Adipocyte (in vitro differentiated cells): ENCODE results near the gene TMEM232.

Experiments used
- DNase-seq: peaks from one replicate; pipeline ENCODE4 v3.0.0-alpha.2; 2015; ENCODE audit warnings: low read depth
- H3K27me3 ChIP-seq: replicated peaks from 2 replicates; pipeline ENCODE4 v1.7.0; 2013; ENCODE audit warnings: mild to moderate bottlenecking, low read length, moderate library complexity; ENCODE audit not compliant: control insufficient read depth, insufficient read depth
- H3K36me3 ChIP-seq: 2 replicates; pipeline ENCODE4 v1.7.0; 2013; ENCODE audit warnings: low read length, mild to moderate bottlenecking, moderate library complexity; ENCODE audit not compliant: control insufficient read depth, insufficient read depth, severe bottlenecking
- H3K4me1 ChIP-seq: 2 replicates; pipeline ENCODE4 v1.7.0; 2013; ENCODE audit warnings: mild to moderate bottlenecking, low read length, moderate library complexity; ENCODE audit not compliant: control insufficient read depth, insufficient read depth
- H3K4me3 ChIP-seq: 2 replicates; pipeline ENCODE4 v1.7.0; 2013; ENCODE audit warnings: mild to moderate bottlenecking, low read length, moderate library complexity
- H3K9ac ChIP-seq: 2 replicates; pipeline ENCODE4 v1.7.0; 2013; ENCODE audit warnings: mild to moderate bottlenecking, low read length, moderate library complexity
- H3K9me3 ChIP-seq: 2 replicates; pipeline ENCODE4 v1.7.0; 2013; ENCODE audit warnings: mild to moderate bottlenecking, low read length, moderate library complexity; ENCODE audit not compliant: control insufficient read depth

The TMEM232 gene

GRCh38 chr5:110397281-110397680 is 329.2 kb downstream of the TMEM232 start:
- Histone ChIP-seq H3K27me3 (no peaks in the 10 kb centered on the region), H3K9ac (no peak overlapping the region), H3K9me3 (no peaks in the 10 kb centered on the region), H3K4me1 (peaks cover 24% of the 10 kb centered on the region), H3K36me3 (no peaks in the 10 kb centered on the region), H3K4me3 (no peak overlapping the region)
- no peak for DNase-seq

- H3K4me1 ChIP-seq: peaks cover 17% of the 10 kb centered on the region
- peak; percentile 62 for DNase-seq
- H3K9ac ChIP-seq: peak overlapping the region; percentile 16
- H3K4me3 ChIP-seq: no peak overlapping the region
- H3K27me3 ChIP-seq: no peaks in the 10 kb centered on the region
- H3K36me3 ChIP-seq: no peaks in the 10 kb centered on the region
- H3K9me3 ChIP-seq: no peaks in the 10 kb centered on the region
These were observed 339.7 kb downstream of the TMEM232 start for GRCh38 chr5:110386782-110387181.

- no peaks in the 10 kb centered on the region for H3K27me3 ChIP-seq
- peaks cover 20% of the 10 kb centered on the region for H3K4me1 ChIP-seq
- no peaks in the 10 kb centered on the region for H3K36me3 ChIP-seq
- no peak overlapping the region for H3K9ac ChIP-seq
- no peak for DNase-seq
- H3K9me3 ChIP-seq: no peaks in the 10 kb centered on the region
- H3K4me3 ChIP-seq: no peak overlapping the region
These were observed 343.2 kb downstream of the TMEM232 start for GRCh38 chr5:110383231-110383630.

GRCh38 chr5:110377943-110378342 is 348.5 kb downstream of the TMEM232 start:
- Histone ChIP-seq H3K9ac (peak overlapping the region; percentile 52), H3K36me3 (no peaks in the 10 kb centered on the region), H3K27me3 (no peaks in the 10 kb centered on the region), H3K4me1 (peaks cover 27% of the 10 kb centered on the region), H3K4me3 (peak overlapping the region; percentile 16), H3K9me3 (no peaks in the 10 kb centered on the region)
- DNase-seq: peak; percentile 74

- peak overlapping the region; percentile 52 for H3K9ac ChIP-seq
- no peaks in the 10 kb centered on the region for H3K9me3 ChIP-seq
- peak; percentile 53 for DNase-seq
- no peaks in the 10 kb centered on the region for H3K36me3 ChIP-seq
- H3K4me3 ChIP-seq: peak overlapping the region; percentile 16
- peaks cover 27% of the 10 kb centered on the region for H3K4me1 ChIP-seq
- H3K27me3 ChIP-seq: no peaks in the 10 kb centered on the region
These were observed 349.1 kb downstream of the TMEM232 start for GRCh38 chr5:110377361-110377760.

GRCh38 chr5:110376281-110376951 is 350.1 kb downstream of the TMEM232 start:
- H3K4me1 ChIP-seq: peaks cover 27% of the 10 kb centered on the region
- peak overlapping the region; percentile 3 for H3K9ac ChIP-seq
- H3K4me3 ChIP-seq: peak overlapping the region; percentile 18
- H3K36me3 ChIP-seq: no peaks in the 10 kb centered on the region
- no peaks in the 10 kb centered on the region for H3K9me3 ChIP-seq
- DNase-seq: peak; percentile 84
- no peaks in the 10 kb centered on the region for H3K27me3 ChIP-seq

GRCh38 chr5:110371725-110372041 is 354.8 kb downstream of the TMEM232 start:
- Histone ChIP-seq H3K9me3 (no peaks in the 10 kb centered on the region), H3K9ac (no peak overlapping the region), H3K4me1 (peaks cover 15% of the 10 kb centered on the region), H3K27me3 (no peaks in the 10 kb centered on the region), H3K4me3 (no peak overlapping the region), H3K36me3 (no peaks in the 10 kb centered on the region)
- DNase-seq: no peak

GRCh38 chr5:110371011-110371724 is 355.3 kb downstream of the TMEM232 start:
- no peak overlapping the region for H3K4me3 ChIP-seq
- DNase-seq: no peak
- no peak overlapping the region for H3K9ac ChIP-seq
- peaks cover 10% of the 10 kb centered on the region for H3K4me1 ChIP-seq
- no peaks in the 10 kb centered on the region for H3K27me3 ChIP-seq
- H3K36me3 ChIP-seq: no peaks in the 10 kb centered on the region
- no peaks in the 10 kb centered on the region for H3K9me3 ChIP-seq
